Activated T-cell treated with anti-CD3 and anti-CD28 coated beads, Interleukin-2, amount 50 U/mL, for 48 hours (primary cell): Measurements from ENCODE around the gene PTPN11.
"Not testable (repeated sequence)": the region's sequence is repeated elsewhere in the genome, so short reads cannot be mapped to it uniquely, and the experiment has no call there.

Source experiments
- DNase-seq, 2 experiments: peaks; one replicate each; pipeline ENCODE4 v3.0.0-alpha.2; 2020

PTPN11 gene

DNA sequence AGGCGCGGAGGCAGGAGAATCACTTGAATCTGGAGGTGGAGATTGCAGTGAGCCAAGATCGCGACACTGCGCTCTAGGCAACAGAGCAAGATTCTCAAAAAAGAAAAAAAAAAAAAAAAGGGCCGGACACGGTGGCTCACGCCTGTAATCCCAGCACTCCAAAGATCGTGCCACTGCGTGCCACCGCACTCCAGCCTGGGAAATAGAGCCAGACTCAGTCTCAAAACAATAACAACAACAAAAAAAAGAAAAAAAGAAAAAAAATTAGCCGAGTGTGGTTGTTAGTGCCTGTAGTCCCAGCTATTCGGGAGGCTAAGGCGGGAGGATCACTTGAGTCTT lies 8.9 kb upstream of the PTPN11 start:
- DNase-seq, result no peak

DNA sequence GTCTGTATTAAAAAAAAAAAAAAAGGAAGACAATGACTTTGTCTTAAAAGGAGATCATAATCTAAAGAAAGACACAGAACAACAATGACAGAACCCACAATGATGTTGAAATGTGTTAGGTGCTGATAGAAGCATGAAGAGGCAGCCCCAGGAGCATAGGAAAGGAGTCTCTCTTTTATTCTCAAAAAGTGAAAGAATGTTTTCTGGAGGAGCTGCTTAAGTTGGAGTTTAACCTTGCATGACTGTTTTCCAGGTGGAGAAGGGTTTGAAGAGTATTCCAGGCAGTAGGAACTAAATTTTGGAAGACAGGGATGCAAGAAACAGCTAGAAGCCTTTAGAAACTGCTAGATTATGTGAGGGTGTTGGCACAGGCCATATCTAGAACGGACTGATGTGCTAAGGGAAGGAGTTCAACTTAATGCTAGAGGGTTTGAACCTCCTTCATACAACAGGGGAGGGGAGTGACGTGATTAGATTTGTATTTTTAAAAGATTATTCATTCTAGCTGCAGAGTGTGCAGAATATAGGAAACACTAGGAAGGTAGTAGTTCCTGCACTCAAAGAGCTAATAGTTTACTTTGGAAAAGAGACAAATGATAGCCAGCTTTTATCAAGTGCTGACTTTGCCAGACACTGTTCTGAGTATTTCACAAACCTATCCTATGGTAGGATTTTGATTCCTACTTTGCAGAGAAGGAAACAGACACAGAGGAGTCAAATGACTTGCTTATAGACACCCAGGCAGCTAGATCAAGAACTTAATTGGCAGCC lies 4.7 kb upstream of the PTPN11 start:
- DNase-seq, result no peak

DNA sequence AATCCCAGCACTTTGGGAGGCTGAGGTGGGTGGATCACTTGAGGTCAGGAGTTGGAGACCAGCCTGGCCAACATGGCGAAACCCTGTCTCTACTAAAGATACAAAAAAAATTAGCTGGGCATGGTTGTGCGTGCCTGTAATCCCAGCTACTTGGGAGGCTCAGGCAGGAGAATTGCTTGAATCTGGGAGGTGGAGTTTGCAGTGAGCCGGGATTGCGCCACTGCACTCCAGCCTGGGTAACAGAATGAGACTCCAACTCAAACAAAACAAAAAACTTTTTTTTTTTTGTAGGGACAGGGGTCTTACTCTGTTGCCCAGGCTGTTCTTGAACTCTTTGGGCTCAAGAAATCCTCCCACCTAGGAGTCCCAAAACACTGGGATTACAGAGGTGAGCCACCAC lies 3.3 kb upstream of the PTPN11 start:
- DNase-seq, result not testable (repeated sequence)

DNA sequence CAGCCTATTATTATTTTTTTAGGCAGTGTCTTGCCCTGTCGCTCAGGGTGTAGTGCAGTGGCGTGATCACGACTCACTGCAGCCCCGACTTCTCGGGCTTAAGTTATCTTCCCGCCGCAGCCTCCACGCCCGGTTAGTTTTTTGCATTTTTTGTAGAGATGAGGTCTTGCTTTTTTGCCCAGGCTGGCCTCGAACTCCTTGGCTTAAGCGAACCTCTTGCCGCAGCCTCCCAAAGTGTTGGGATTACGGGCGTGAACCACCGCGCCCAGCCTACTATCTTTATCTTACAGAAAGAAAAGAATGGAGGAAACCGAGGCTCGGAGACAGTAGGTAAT lies 507 bp upstream of the PTPN11 start:
- no peak for DNase-seq

DNA sequence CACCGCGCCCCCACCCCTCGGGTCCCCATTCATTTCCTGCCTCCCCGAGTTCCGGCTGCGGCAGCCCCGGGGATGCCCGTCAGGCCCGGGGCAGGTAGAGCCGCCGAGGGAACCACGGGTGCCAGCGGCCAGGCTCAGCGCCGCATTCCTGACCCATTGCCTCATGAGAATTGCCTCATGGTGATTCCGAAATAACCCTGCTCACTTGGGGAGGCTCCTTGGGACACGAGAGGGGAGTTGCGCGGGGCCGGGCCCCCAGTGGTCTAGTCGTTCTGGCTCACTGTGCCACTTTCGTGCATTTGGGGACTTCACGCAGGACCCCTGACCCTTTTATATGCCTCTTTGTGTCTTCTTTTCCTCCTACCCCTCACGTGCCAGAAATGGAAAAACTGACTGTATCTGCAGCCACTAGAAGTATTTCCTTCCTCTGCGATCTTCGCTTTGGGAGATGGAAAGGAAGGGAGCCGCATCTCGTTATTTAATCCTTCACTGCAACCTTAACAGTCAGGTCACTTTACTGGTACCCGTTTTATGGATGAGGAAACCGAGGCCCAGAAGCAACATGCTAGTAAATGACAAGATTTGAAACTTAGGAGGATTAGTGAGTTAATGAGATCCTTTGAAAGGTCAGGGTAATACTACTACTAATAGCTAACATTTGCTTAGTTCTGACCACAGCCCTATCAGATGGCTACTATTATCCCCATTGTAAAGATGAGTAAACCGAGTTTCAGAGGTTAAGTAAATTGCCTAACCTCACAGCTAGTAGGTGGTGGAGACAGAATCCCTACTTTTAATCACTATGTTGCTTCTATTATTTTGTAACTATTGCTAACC lies 768 bp downstream of the PTPN11 start:
- no peak for DNase-seq

DNA sequence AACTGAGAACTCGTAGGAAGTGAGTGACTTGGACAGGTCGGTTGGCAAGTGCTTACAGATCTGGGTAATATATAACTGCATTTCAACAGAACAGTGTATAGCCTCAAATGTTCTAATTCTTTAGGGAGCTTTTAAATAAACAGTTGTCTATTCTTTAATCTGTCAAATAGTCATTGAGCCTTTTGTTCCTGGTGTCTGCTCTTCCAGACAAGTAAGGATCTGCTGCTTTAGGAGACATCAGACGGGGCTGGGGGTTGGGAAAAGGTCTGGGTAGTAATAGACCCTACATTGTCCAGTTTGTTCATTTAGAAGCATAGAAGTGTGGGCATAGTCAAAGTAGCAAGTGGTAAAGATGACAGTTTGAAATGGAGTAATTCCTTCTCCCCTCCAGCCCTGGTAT lies 2.0 kb downstream of the PTPN11 start:
- DNase-seq, result peak in 1 of 2 experiments; percentile 3

DNA sequence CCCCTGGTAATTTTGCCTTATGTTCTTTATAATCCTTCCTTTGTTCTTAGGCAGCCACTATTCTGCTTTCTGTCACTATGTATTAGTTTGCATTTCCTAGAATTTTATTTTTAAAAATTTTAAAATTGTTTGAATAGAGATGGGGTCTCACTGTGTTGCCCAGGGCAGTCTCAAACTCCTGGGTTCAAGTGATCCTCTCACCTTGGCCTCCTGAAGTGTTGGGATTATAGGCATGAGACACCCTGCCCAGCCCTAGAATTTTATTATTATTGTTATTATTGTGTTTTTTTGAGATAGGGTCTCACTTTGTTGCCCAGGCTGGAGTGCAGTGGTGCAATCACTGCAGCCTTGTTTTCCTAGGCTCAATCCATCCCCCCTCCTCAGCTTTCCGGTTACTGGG lies 2.6 kb downstream of the PTPN11 start:
- no peak for DNase-seq

DNA sequence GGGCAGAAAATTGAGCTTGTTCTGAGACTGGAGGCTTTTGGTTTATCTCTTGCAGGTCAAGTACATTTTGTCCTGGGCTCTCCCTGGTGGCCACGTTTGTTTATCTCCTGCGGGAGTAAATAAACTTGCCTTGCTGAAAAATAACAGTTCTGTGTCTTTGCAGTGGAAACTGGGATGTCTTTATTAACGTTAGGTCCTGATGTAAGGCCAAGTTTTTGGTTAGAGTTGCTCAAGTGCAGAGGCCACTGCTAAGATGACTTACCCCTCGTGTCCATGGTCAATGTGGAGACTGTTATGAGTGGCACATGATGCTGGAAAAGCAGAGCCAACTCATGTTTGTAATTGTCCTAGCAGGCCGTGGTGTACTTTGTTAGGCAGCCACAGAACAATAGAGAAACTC lies 3.8 kb downstream of the PTPN11 start:
- no peak for DNase-seq

DNA sequence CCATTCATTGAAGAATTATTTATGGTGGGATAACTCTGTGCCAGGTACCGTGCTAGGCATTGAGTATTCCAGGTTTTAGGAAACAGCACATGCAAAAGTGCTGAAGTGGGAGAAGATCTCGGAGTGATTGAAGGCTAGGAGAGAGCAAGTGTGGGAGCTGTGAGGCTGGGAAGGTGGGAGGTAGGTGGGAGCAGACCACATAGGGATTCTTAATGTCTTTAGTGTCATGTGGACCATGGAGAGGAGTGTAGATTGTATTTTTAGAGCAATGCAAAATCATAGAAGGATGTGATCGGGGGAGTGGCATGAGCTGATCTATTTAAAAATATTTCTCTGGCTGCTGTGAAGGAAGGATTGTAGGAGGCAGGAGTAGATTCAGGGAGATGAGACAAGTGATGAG lies 5.4 kb downstream of the PTPN11 start:
- DNase-seq, result no peak

DNA sequence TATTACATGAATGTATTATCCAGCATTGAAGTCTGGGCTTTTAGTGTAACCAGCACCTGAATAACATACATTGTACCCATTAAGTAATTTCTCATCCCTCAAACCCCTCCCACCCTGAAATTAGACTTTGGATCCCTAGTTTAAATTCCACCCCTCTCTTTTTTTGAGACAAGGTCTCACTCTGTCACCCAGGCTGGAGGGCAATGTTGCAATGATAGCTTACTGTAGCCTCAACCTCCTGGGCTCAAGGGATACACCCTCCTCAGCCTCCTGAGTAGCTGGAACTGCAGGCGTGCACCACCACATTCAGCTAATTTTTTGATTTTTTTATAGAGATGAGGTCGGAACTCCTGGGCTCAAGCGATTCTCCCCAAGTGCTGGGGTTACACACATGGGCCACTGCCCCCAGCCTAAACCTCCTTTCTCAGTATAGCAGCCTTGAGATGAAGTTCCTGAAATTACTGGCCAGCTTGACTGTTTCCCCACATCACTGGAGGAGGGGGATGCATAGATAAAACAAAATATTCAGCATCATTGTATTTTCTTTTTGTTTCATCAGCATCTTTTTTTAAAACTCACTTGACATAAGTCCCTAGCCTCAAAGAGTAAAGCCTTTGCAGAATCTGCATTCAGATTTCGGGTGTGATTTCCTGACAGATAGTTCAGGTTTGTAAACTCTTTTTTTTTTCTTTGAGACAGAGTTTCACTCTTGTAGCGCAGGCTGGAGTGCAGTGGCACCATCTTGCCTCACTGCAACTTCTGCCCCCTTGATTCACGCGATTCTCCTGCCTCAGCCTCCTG lies 7.0 kb downstream of the PTPN11 start:
- peak in 1 of 2 experiments; percentile 4 for DNase-seq

DNA sequence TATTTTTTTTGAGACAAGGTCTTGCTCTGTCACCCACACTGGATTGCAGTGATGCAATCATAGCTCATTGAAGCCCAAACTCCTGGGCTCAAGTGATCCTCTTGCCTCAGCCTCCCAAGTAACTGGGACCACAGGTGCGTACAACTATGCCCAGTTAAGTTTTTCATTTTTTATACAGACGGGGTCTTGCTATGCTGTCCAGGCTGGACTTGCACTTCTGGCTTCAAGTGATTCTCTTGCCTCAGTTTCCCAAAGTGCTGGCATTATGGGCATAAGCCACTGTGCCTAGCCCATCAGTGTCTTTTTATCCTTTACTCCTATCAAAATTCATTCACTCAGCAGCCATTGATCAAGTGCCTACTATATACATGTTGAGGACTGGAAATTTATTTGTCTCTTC lies 9.0 kb downstream of the PTPN11 start:
- DNase-seq, result peak in 1 of 2 experiments; percentile 8

DNA sequence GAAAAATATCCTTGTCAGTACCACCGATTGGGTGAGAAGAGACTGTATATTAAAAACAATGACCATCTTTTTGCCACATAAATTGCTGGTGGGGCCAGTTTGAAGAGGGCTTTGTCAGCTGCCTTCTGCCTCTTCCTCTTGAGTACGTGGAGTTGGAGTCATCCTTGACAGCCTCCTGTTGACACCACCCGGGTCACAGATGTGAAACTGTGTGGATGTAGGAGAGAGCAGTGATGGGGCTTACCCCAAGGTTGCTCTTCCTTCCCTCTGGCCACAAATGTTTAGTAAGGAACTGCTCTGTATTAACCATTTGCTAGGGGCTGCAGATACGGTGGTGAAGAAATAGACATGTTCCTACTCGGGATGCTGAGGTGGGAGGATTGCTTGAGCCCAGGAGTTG lies 12.2 kb downstream of the PTPN11 start:
- DNase-seq, result peak; percentile 32 to 39

DNA sequence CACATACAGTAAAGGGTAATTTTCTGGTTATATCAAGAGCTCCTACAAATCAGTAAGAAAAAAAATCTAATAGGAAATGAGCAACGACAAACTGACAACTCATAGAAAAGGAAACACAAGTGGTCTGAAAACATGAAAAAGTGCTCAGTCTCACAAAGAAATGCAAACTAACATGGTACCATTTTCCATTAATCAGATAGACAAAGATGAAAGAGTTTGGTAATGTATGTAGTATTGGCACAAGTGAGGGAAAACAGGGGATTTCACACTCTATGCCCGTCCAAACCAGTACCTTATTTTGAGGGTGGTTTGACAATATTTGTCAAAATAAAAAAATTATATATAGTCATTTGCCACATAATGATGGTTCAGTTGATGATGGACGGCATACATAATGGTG lies 13.2 kb downstream of the PTPN11 start:
- DNase-seq, result no peak

DNA sequence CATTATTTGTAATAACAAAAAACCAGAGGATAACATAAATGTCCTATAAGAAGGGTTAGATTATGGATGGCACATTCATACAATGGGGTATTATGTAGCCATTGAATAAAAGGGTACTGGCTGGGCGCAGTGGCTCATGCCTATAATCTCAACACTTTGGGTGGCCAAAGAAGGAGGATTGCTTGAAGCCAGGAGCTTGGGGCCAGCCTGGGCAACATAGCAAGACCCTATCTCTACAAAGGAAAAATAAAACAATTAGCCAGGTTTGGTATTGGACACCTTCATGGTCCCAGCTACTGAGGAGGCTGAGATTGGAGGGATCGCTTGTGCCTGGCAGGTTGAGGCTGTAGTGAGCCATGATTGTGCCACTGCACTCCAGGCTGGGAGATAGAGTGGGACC lies 14.8 kb downstream of the PTPN11 start:
- no peak for DNase-seq

DNA sequence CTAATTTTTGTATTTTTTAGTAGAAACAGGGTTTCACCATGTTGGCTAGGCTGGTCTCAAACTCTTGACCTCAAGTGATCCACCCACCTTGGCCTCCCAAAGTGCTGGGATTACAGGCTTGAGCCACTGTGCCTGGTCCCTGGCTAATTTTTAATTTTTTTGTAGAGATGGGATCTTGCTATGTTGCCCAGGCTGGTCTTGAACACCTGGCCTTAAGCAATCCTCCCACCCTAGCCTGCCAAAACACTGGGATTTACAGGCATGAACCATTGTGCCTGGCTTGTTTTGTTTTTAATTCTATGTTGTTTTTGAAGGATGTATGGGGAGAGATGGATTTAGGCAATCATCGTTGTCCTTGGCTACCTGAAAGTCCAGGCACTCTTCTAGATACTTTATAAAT lies 19.9 kb downstream of the PTPN11 start:
- DNase-seq, result not testable (repeated sequence)

DNA sequence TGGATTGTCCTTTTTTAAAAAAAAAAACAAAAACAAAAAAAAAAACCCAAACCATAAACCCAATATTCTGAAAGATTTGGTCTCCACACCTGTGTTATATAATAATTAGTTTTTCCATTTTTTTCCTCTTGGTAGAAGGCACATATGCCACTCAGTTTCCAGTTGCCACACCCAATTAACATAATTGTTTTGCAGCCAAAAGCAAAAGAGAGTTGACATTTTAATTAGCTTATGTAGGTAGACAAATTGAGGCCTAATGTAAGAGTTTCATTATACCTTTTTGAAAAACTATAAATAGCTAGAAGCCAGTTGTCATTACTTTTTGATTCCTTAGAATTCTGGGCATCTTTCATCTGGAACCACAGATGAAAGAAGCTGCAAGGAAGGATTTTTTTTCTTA lies 21.0 kb downstream of the PTPN11 start:
- DNase-seq, result no peak

DNA sequence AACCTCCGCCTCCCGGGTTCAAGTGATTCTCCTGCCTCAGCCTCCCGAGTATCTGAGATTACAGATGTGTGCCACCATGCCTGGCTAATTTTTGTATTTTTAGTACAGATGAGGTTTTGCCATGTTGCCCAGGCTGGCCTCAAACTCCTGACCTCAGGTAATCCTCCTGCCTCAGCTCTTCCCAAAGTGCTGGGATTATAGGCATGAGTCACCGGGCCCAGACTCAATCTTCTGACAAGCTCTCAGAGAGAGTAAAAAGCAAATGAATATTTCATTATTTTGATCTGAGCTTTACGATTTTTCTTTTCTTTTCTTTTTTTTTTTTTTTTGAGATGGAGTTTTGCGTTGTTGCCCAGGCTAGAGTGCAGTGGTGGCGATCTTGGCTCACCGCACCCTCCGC lies 21.9 kb downstream of the PTPN11 start:
- DNase-seq, result not testable (repeated sequence)

DNA sequence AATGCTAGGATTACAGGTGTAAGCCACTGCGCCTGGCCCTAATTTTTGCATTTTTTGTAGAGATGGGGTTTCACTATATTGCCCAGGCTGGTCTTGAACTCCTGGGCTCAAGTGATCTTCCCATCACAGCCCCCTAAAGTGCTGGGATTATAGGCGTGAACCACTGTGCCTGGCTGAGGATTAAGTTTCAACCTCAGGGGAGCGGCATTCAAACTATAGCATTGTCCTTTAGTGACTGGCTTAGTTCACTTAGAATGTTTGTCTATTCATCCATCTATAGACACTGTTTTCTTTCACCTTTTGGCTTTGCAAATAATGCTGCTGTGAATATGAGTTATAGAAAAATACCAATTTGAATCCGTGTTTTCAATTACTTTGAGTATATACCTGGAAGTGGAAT lies 25.2 kb downstream of the PTPN11 start:
- DNase-seq, result no peak

DNA sequence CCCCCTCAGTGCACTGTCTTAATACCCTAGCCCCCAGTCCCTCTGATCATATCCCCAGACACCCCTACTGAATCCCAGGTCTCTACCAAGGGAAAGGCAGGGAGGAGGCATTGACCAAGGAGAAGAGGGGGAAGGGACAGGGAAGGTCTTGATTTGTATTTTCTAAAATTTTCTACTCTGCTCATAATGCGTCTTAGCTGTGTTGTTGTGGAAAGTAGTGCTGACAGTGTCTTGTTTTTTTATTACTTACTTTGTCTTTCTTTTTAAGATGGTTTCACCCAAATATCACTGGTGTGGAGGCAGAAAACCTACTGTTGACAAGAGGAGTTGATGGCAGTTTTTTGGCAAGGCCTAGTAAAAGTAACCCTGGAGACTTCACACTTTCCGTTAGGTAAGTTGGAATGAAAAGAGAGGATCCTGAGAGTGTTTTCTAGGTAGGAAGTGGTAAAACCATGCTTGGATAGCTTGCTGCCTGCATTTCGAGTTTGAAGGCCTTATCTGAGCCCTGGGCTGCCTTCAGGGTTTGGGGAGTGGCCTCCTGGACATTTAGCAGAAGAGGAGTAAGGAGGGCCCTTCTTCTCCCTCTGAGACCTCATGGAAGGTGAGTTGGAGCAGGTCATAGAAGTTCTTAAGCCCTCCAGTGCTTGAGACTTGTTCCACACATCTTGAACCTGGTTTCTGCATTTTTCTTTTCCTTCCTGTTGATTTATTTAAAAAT lies 27.4 kb downstream of the PTPN11 start:
- DNase-seq, result no peak

DNA sequence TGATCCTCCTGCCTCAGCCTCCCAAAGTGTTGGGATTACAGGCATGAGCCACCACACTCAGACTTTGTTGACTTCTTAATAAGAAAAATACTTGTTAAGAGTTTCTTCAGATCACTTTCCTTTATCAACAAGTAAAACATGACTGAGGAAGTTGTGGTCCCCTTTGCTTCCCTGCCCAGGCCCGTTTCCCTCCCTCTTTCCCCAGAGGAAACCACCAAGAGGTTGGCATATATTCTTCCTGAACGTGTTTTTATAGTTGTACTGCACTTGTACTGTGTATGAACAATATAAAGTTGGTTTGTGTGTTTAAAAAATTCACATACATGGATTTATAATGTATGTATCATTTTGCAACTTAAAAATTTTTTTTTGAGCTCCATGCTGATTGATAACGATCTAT lies 28.4 kb downstream of the PTPN11 start:
- DNase-seq, result no peak

DNA sequence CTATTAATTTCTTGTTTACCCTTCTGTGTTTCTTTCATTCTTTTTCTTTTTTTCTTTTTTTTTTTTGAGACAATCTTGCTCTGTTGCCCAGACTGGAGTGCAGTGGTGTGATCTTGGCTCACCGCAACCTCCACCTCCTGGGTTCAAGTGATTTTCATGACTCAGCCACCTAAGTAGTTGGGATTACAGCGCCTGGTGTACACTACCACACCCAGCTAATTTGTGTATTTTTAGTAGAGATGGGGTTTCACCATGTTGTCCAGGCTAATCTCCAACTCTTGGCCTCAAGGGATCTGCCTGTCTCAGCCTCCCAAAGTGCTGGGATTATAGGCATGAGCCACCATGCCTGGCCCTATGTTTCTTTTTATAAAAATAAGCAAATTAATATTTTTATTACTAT lies 29.4 kb downstream of the PTPN11 start:
- not testable (repeated sequence) for DNase-seq

DNA sequence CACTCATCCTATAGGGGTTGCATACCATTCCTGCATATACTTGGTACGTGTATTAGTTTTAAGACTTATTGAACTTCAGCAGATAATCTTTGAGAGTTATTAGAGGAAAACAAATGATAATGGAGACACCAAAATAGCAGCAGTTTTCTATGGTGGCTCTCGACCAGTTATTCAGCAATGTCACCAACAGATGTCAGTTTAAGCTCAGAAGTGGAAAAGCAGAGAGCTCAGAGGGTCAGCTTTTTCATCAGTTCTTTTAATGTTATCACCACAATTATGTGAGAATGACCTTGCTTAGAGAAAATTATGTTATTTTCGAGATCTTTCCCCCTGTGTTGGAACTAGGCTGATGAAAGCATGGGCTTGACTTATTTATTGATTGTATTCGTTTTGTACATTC lies 32.0 kb downstream of the PTPN11 start:
- no peak for DNase-seq

DNA sequence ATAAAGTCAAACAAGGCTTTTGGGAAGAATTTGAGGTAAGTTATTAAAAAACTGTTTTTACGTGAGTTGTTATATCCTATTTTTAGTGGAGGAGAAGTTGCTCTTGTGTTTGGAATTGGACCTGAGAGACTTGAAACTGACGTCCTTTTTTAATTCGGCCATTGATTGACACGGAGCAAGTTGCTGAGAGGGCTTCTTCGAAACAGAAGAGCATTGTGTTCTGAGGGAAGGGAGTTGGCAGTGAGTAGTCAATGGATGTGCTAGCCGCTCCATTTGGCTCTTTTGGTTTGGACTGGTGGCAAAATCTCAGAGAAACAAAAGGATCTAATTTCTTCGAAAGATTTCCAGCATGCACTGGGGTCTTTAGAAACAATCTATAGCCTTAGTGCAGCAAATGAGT lies 37.3 kb downstream of the PTPN11 start:
- DNase-seq, result no peak
